ENCODE results near the gene RGS10. TPM values are rescaled to one million over a fixed set of nuclear protein-coding genes. Genes with fewer than 3 reads are reported as not detected.

The RGS10 gene
- total and polyA plus RNA-seq, 2 experiments from 2014 or later, result 16.8 to 26.8 TPM

- peaks cover 15% of the 10 kb centered on the region; the same call in 2 of the 3 replicates for H3K36me3 Mint-ChIP-seq (ENCODE audit: low read depth)
- H3K4me1 Mint-ChIP-seq, result peaks cover 9% of the 10 kb centered on the region; the same call in 2 of the 3 replicates
- no peak overlapping the region for H3K4me3 Mint-ChIP-seq
- no peaks in the 10 kb centered on the region for H3K27me3 ChIP-seq (ENCODE audit: insufficient read depth)
- no peak overlapping the region for H3K4me3 ChIP-seq
- peaks cover 23% of the 10 kb centered on the region for H3K36me3 ChIP-seq (ENCODE audit: insufficient read depth)
- DNase-seq (ENCODE audit: low spot score), result no peak
- H3F3A ChIP-seq (replicated peaks; ENCODE audit: low read depth), result 0 out of 2 replicates have a peak, but pooled peaks cover 3% of the 10 kb centered on the region
- no peak overlapping the region for H2AFZ ChIP-seq
- peaks cover 100% of the 10 kb centered on the region for H3K79me2 ChIP-seq (replicated peaks; ENCODE audit: insufficient read depth)
- no peak overlapping the region for H3K27ac Mint-ChIP-seq
- H3K4me2 ChIP-seq, result no peak overlapping the region
- ATAC-seq, result no peak
- peaks cover 5% of the 10 kb centered on the region; the same call in 1 of the 2 replicates for H3K4me1 ChIP-seq (ENCODE audit: insufficient read depth)
- no peaks in the 10 kb centered on the region for H3K9me2 ChIP-seq (ENCODE audit: insufficient read depth)
- no peaks in the 10 kb centered on the region for H3K27me3 Mint-ChIP-seq (ENCODE audit: insufficient read depth, low read depth, poor library complexity)
- TF ChIP-seq CREB1 (CRISPR knock-in tag; IDR thresholded peaks at IDR 0.05; ENCODE audit: low read depth) (no peak), EZH2 (IDR thresholded peaks at IDR 0.05; ENCODE audit: low read depth, unreplicated experiment) (no peak), STAT1 (IDR thresholded peaks at IDR 0.05; ENCODE audit: unreplicated experiment) (no peak), ETS1 (IDR thresholded peaks at IDR 0.05) (no peak), CTCF (conservative IDR thresholded peaks at IDR 0.05; ENCODE audit: low read depth in 2 of 2) (no peak), ZNF462 (CRISPR knock-in tag; IDR thresholded peaks at IDR 0.05) (no peak), EZH2phosphoT487 (IDR thresholded peaks at IDR 0.05; ENCODE audit: unreplicated experiment) (no peak), ZNF331 (CRISPR knock-in tag; IDR thresholded peaks at IDR 0.05; ENCODE audit: low read depth) (no peak), JUNB (IDR thresholded peaks at IDR 0.05; ENCODE audit: unreplicated experiment) (no peak), POLR2AphosphoS5 (IDR thresholded peaks at IDR 0.05; ENCODE audit: low read depth) (no peak), ZNF114 (CRISPR knock-in tag; IDR thresholded peaks at IDR 0.05) (no peak)
- H3K27ac ChIP-seq (ENCODE audit: low read depth), result no peak overlapping the region
- H3K9me3 Mint-ChIP-seq, result no peaks in the 10 kb centered on the region
- peaks cover 79% of the 10 kb centered on the region for H4K20me1 ChIP-seq (replicated peaks; ENCODE audit: insufficient read depth)
Measured at GRCh38 chr10:119588071-119588470, 45.6 kb upstream of the RGS10 start.
